Activated T-cell treated with anti-CD3 and anti-CD28 coated beads for 48 hours (primary cell): ENCODE measurements around the gene TREH.

Source experiments
- DNase-seq: peaks from one replicate; pipeline ENCODE4 v3.0.0-alpha.2; 2020; ENCODE audit warnings: low read depth

TREH gene

GRCh38 chr11:118663381-118663780 lies 16.1 kb downstream of the TREH start:
- DNase-seq = no peak

- no peak for DNase-seq
Measured at GRCh38 chr11:118662401-118663271, 16.8 kb downstream of the TREH start.

- no peak for DNase-seq
Measured at GRCh38 chr11:118661425-118662301, 17.8 kb downstream of the TREH start.

GRCh38 chr11:118660681-118661424 lies 18.6 kb downstream of the TREH start:
- DNase-seq = no peak

GRCh38 chr11:118659953-118660680 lies 19.3 kb downstream of the TREH start:
- DNase-seq = no peak

GRCh38 chr11:118659314-118659952 lies 20.0 kb downstream of the TREH start:
- peak; percentile 91 for DNase-seq

GRCh38 chr11:118658429-118659313 lies 20.8 kb downstream of the TREH start:
- no peak for DNase-seq

GRCh38 chr11:118657709-118658428 lies 21.6 kb downstream of the TREH start:
- DNase-seq = no peak

GRCh38 chr11:118657238-118657637 lies 22.2 kb downstream of the TREH start:
- no peak for DNase-seq

- no peak for DNase-seq
Measured at GRCh38 chr11:118656563-118657165, 22.8 kb downstream of the TREH start.

- no peak for DNase-seq
Measured at GRCh38 chr11:118655486-118656190, 23.8 kb downstream of the TREH start.

- DNase-seq = no peak
Measured at GRCh38 chr11:118653684-118654390, 25.6 kb downstream of the TREH start.

- no peak for DNase-seq
Measured at GRCh38 chr11:118652681-118653181, 26.7 kb downstream of the TREH start.

- DNase-seq = no peak
Measured at GRCh38 chr11:118651820-118652219, 27.6 kb downstream of the TREH start.

- DNase-seq = no peak
Measured at GRCh38 chr11:118650366-118650765, 29.1 kb downstream of the TREH start.

- DNase-seq = no peak
Measured at GRCh38 chr11:118649941-118650340, 29.5 kb downstream of the TREH start.

GRCh38 chr11:118648291-118648690 lies 31.2 kb downstream of the TREH start:
- no peak for DNase-seq
